Right lung (tissue), 5 donors: Measurements from ENCODE around the gene TLE5. TPM values are rescaled to one million over a fixed set of nuclear protein-coding genes. Genes with fewer than 3 reads are reported as not detected.
"Not testable (repeated sequence)": the region's sequence is repeated elsewhere in the genome, so short reads cannot be mapped to it uniquely, and the experiment has no call there.

Experiments used
- DNase-seq, 2 donors: peaks; one replicate each; pipeline ENCODE4 v3.0.0-alpha.2; 2013
- polyA plus RNA-seq, 5 donors: library from polyadenylated mRNA; unstranded; fragments of 120-200 nt; gene quantifications; one replicate each; pipeline versions ENCODE4 v1.2.1 to v1.2.3, GENCODE V29; 2013; ENCODE audit warnings: inconsistent platforms in 1 of 5, low replicate concordance in 1 of 5; ENCODE audit not compliant: insufficient read length in 5 of 5, insufficient read depth in 1 of 5

The TLE5 gene
- polyA plus RNA-seq, 5 donors: 691 to 1,051 (median 791) TPM

GRCh38 chr19:3099347-3100145, 37.3 kb upstream of the TLE5 start:
- no peak for DNase-seq

DNA sequence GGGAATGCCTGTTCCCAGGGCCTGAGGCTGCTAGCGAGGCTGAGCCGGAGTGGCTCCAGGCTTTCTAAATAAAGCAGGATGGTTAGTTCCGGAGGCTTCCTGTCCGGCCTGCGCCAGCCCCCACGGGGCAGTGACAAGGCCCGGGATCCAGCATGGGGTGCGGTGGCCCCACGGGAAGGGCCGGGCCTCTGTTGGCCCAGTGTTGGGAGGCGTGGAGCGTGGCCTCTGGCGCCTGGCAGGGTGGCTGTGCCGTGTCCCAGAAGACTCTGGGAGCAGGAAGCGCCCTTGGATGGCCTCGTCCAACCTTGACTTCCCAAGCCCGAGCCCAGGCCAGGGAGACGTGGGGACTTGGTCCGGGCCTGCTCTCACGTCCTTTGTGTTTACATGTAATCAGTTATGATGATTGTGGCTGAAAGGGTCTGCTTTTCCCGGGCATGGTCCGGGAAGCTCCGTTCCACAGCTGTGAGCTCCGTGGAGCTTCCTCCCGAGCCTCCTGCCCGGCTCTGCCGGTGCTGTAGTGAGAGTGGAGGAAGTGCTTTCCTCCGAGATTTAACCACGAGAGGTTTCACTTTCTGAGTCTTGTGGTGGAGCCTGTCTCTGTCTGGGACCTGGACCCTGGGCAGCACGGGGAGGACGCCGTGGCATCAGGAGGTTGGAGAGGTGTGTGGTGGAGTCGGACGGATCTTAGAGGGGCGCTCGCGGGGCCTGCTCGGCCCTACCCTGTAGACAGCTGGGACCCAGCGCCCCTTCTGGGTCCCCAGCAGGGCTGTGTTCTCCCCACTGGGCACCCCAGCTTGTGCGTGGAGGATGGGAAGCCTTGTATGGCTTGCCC, 36.4 kb upstream of the TLE5 start:
- DNase-seq: peak in 1 of 2 donors; percentile 38

DNA sequence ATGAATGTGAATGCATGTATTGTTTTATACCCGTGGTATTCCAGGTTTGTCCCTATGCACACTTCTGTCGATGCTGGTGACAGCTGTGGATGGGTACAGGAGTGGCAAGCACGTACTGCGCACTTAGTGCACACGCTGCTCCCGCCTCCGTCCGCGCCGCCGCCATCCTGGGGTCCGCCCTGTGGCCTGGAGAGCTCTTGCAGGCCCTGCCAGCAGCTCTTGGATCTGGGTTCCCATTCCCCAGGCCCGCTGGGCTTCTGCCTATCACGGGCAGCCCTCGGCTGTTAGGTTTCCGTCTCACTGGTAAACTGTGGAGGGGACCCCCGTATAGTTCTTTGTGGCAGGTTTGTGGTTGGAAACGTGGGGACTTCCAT, 35.8 kb upstream of the TLE5 start:
- DNase-seq: no peak

DNA sequence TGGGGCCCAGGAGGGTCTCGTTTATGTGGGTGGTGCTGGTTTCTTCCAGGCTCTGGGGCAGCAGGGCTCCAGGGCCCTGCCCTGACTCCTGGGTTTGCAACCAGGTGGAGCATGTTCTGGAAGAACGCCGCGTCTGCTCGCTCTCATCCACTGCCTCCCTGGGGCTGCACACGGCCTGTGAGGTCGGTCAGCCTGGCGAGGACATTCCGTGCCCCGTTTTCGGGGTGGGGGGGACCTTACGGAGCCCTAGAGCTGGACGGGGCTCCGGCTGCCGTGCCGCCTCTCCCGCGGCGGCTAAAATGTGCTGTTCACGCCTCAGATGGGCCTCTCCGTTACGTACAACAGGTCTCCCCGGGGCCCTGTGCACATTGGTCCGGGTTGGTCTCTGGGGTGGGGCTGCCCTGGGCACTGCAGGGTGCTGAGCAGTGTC, 35.2 kb upstream of the TLE5 start:
- DNase-seq: no peak

DNA sequence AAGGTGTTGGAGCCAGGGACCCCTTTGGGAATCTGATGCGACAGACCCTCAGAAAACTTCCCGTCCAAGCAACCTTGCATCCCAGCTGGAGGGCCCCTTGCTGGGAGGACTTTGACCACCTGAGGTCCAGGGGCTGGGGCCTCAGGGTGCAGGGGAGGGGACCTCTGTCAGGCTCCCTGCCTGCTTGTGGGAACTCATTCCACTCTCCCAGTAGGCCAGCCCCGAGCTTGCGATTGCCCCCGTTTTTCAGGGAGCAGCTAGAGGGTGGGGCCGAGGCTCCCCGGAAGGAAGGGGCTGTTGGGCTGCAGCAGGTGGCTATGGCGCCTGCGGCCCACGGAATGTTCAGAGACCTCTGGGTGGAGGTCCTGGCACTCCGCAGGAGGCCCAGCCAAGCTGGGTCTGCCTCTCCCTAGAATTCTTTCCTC, 34.6 kb upstream of the TLE5 start:
- DNase-seq: no peak

GRCh38 chr19:3096267-3096901, 34.1 kb upstream of the TLE5 start:
- no peak for DNase-seq

DNA sequence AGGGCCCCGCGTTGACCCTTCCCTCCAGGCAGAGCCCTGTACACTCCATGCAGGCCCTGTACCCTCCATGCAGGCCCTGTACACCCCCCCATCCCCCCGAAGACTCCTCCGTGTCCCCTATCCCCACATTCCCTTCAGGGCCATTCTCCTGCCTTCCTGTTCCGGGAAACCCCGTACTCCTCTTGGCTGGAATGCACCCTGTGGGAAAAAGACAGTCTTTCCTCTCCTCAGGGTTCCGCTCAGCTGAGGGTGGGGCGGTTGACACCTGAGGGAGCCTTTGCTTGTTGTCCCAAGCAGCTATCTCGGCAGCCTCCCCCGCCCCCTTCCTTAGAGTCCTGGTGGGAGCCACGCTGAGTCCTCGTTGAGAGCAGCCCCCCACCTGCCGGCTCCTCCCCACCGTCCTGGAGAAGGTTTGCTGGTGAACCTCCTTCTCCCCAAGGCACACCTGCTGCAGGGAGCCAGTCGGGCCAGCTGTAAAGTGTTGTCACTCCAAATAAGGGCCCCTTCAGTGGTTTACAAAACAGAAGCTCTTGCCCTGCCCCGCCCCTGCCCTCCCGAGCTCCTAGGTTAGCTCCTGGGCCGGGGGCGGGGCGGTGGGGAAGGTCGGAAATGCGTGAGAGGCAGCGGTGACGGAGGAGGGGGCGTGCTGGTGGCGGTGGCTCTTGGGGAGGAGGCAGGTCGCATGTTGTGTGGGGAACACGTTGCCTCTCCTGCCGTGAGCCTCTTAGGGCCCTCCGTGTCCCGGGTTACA, 33.3 kb upstream of the TLE5 start:
- no peak for DNase-seq

- DNase-seq: no peak
Observed at GRCh38 chr19:3094601-3095440, 32.5 kb upstream of the TLE5 start.

GRCh38 chr19:3089299-3089855, 27.1 kb upstream of the TLE5 start:
- not testable (repeated sequence) for DNase-seq

DNA sequence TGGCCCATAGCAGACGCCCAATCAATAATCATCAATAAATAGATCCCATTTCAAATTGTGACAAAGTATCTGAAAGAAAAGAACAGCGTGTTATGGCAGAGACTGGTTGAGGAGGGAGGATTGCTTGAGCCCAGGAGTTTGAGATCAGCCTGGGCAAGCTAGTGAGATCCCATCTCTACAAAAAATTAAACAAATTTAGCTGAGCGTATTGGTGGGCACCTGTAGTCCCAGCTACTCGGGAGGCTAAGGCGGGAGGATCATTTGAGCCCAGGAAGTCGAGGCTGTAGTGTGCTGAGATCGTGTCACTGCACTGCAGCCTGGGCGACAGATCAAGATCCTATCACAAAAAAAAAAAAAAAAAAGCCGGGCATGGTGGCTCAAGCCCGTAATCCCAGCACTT, 25.5 kb upstream of the TLE5 start:
- no peak for DNase-seq

GRCh38 chr19:3084943-3085342, 22.6 kb upstream of the TLE5 start:
- DNase-seq: no peak

GRCh38 chr19:3083964-3084363, 21.7 kb upstream of the TLE5 start:
- no peak for DNase-seq

DNA sequence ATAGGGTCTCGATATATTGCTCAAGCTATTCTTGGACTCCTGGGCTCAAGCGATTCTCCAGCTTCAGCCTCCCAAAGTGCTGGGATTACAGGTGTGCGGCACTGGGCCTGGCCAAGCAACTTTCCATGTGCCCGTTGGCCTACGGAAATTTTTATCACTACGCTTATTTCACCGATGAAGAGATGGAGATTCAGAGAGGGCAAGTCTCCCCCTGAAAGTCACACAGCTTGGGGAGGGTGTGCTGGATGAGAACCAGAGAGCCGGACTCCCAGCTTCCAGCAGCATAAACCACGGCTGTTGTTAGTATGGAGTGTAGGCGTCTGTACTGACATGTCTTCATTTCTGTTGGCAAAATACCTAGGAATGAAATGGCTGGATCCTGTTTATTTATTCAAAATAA, 20.0 kb upstream of the TLE5 start:
- no peak for DNase-seq

- no peak for DNase-seq
Observed at GRCh38 chr19:3080286-3080685, 18.0 kb upstream of the TLE5 start.

DNA sequence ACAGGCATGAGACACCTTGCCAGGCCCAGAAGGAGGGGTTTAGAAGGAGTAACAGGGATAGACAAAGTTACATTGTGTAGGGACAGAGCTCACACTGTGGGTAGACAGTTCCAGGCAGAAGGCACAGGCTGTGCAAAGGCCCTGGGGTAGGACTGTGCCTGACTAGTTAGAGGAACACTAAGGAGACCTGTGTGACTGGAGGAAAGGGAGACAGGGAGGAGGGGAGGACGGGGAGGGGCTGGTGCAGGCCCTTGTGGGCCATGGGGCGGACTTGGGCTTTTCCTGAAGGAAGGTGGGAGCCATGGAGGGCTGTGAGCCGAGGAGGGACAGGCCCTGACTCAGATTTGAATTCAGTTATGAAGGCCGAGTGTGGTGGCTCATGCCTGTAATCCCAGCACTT, 17.3 kb upstream of the TLE5 start:
- DNase-seq: no peak

GRCh38 chr19:3075605-3076431, 13.5 kb upstream of the TLE5 start:
- no peak for DNase-seq

- no peak for DNase-seq
Observed at GRCh38 chr19:3073931-3074595, 11.8 kb upstream of the TLE5 start.

DNA sequence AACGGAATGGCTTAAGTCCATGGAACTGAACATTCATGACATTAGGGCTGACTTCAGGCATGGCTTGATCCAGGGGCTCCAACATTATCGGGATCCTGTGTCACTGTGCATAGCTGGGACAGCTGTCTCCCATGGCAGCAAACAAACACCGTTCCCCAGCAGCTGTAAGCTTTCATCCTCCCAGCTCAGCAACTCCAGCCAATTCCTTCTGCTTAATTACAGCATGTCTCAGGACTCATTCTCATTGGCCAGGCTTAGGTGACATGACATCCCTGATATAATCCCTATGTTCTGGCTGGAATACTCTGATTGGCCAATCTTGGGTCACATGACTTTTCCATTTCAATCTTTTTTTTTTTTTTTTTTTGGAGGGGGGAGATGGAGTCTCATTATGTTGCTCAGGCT, 10.9 kb upstream of the TLE5 start:
- DNase-seq: peak; percentile 84 to 89

DNA sequence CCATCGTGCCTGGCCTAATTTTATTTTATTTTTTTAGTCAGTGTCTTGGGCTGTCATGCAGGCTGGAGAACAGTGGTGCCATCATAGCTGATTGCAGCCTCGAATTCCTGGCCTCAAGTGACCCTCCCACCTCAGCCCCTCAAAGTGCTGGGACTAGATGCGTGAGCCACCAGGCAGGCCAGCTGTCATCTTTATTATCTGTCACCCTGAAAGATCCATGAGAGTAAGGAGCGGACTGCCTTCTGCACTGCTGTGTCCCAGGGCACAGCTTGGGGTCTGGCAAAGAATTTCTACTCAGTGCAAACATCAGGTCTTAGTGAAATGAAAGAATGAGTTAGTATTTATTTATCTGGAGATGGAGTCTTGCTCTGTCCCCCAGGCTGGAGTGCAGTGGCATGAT, 9.5 kb upstream of the TLE5 start:
- DNase-seq: no peak
